HG03521 (cell line): ENCODE data around the gene OARD1.

Experiments
- ATAC-seq: cut with Tn5 transposase; IDR thresholded peaks from one replicate; pipeline ENCODE4 v1.9.1; 2021; ENCODE audit warnings: mild to moderate bottlenecking, moderate library complexity; ENCODE audit not compliant: unreplicated experiment

Gene OARD1

GRCh38 chr6:41050536-41050935 is 21.6 kb downstream of the OARD1 start:
- no peak for ATAC-seq

GRCh38 chr6:41049955-41050354 is 22.2 kb downstream of the OARD1 start:
- no peak for ATAC-seq

- no peak for ATAC-seq
These were observed 22.6 kb downstream of the OARD1 start for GRCh38 chr6:41049521-41049920.

- ATAC-seq = no peak
These were observed 24.1 kb downstream of the OARD1 start for GRCh38 chr6:41047745-41048732.

GRCh38 chr6:41047306-41047705 is 24.9 kb downstream of the OARD1 start:
- no peak for ATAC-seq

GRCh38 chr6:41046084-41046483 is 26.1 kb downstream of the OARD1 start:
- ATAC-seq = no peak

GRCh38 chr6:41045664-41046063 is 26.5 kb downstream of the OARD1 start:
- no peak for ATAC-seq

- ATAC-seq = no peak
These were observed 29.0 kb downstream of the OARD1 start for GRCh38 chr6:41043151-41043550.

- ATAC-seq = no peak
These were observed 29.7 kb downstream of the OARD1 start, which contains the start of gene TSPO2 for GRCh38 chr6:41042226-41043055. Gene TSPO2, plus strand, starts transcription at chr6:41042467. Its CDS starts 519 bp downstream, at chr6:41042986.

GRCh38 chr6:41040940-41041536 is 31.1 kb downstream of the OARD1 start:
- ATAC-seq = no peak

- no peak for ATAC-seq
These were observed 31.8 kb downstream of the OARD1 start for GRCh38 chr6:41040101-41040939.

GRCh38 chr6:41039060-41039998 is 32.8 kb downstream of the OARD1 start, which contains the start of gene UNC5CL:
Gene UNC5CL, minus strand, starts transcription at chr6:41039221. Its CDS starts 4,147 bp downstream, at chr6:41035074.
- no peak for ATAC-seq

- no peak for ATAC-seq
These were observed 34.0 kb downstream of the OARD1 start for GRCh38 chr6:41038205-41038604.

- ATAC-seq = no peak
These were observed 34.9 kb downstream of the OARD1 start for GRCh38 chr6:41037107-41037900.

- no peak for ATAC-seq
These were observed 35.6 kb downstream of the OARD1 start for GRCh38 chr6:41036601-41037000.

- no peak for ATAC-seq
These were observed 36.0 kb downstream of the OARD1 start for GRCh38 chr6:41036186-41036585.

GRCh38 chr6:41033776-41034175 is 38.4 kb downstream of the OARD1 start:
- no peak for ATAC-seq

- ATAC-seq = no peak
These were observed 39.3 kb downstream of the OARD1 start for GRCh38 chr6:41032830-41033229.
